ENCODE measurements around the gene GPRIN2.

GPRIN2 gene

DNA sequence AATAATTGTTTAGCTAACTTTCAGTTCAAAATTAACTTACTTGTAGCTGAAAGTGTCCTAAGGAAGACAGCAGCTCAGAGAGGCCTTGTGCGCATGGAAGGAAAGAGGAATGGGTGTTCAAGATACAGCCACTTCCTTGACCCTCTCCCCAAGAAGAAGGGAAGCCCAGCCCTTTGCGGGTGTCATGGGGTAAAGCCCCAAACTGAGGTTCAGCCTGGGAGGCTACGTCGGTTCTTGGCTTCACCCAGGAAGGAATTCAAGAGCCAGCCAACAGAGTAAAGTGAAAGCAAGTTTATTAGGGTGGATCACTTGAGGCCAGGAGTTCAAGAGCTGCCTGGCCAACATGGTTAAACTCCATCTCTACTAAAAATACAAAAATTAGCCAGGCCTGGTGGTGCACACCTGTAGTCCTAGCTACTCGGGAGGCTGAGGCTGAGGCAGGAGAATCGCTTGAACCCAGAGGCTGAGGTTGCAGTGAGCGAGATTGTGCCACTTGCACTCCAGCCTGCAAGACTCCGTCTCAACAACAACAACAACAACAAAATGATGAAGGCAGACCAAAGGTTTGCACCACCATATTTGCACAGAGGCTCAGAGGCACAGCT lies 15.9 kb downstream of the GPRIN2 start:
- no peak overlapping the region for H3K4me3 ChIP-seq (ENCODE audit: low read depth, low read length)
- no peak for DNase-seq (ENCODE audit: low read depth)
- TF ChIP-seq CTCF (IDR thresholded peaks at IDR 0.05; ENCODE audit: insufficient read depth, low read depth, low read length, missing control alignments), result no peak

DNA sequence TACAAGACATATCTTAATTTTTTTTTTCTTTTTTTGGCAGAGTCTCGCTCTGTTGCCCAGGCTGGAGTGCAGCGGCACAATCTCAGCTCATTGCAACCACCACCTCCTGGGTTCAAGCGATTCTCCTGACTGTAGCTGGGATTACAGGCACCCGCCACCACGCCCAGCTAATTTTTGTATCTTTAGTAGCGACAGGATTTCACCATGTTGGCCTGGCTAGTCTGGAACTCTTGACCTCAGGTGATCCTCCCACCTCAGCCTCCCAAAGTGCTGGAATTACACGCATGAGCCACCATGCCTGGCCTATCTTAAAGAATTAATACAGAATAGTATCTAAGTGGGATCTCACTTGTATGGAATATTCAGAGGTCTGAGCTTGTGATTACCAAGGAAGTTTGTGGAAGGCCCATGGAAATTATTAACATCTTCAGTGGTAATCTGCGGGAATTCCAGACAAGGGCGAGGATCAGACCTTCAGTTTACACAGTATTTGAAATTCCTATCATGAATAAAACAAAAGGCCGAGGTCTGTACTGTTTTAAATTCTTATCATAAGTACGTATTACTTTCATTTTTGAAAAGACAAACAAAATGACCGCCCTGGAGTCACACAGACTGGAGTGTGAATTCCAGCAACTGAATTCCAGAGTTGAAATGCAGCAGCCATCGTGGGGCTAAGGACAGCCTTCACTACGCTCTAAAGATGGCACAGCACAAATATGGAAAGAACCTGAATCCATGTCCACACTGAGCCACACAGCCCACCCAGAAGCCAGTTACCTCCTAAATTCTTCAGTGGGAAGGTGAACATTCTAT lies 16.7 kb downstream of the GPRIN2 start:
- no peak for TF ChIP-seq CTCF (IDR thresholded peaks at IDR 0.05; ENCODE audit: insufficient read depth, low read depth, low read length, missing control alignments)
- no peak overlapping the region for H3K4me3 ChIP-seq (ENCODE audit: low read depth, low read length)
- no peak for DNase-seq (ENCODE audit: low read depth)

DNA sequence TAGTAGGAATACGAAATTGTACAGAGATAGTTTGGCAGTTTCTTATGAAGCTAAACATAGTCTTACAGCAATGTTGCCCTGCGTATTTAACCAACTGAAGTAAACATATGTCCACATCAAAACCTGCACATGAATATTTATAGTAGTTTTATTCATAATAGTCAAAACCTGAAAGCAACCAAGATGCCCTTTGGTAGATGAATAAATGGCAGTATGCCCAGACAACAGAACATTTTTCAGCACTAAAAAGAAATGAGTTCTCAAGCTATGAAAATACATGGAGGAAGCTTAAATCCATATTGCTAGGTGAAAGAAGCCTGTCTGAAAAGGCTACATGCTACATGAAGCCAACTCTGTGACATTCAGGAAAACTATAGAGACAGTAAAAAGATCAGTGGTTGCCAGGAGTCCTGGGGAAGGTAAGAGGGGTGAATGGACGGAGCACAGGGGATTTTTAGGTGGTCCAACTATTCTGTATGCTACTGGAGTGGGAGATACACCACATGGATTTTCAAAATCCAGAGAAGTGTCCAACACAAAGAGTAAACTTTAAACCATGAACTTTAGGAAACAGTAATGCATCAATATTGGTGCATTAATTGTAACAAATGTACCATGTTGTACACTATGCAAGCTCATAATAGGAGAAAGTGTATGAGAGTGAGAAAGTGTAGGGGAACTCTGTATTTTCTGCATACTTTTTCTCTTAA lies 17.6 kb downstream of the GPRIN2 start:
- no peak overlapping the region for H3K4me3 ChIP-seq (ENCODE audit: low read depth, low read length)
- no peak for TF ChIP-seq CTCF (IDR thresholded peaks at IDR 0.05; ENCODE audit: insufficient read depth, low read depth, low read length, missing control alignments)
- no peak for DNase-seq (ENCODE audit: low read depth)

GRCh38 chr10:46538155-46538554 lies 18.3 kb downstream of the GPRIN2 start:
- no peak for DNase-seq (ENCODE audit: low read depth)
- no peak for TF ChIP-seq CTCF (IDR thresholded peaks at IDR 0.05; ENCODE audit: insufficient read depth, low read depth, low read length, missing control alignments)
- H3K4me3 ChIP-seq (ENCODE audit: low read depth, low read length), result no peak overlapping the region

- TF ChIP-seq CTCF (IDR thresholded peaks at IDR 0.05; ENCODE audit: insufficient read depth, low read depth, low read length, missing control alignments), result no peak
Measured at GRCh38 chr10:46537309-46537708, 19.1 kb downstream of the GPRIN2 start.

GRCh38 chr10:46536781-46537180 lies 19.7 kb downstream of the GPRIN2 start:
- no peak for TF ChIP-seq CTCF (IDR thresholded peaks at IDR 0.05; ENCODE audit: insufficient read depth, low read depth, low read length, missing control alignments)
- no peak overlapping the region for H3K4me3 ChIP-seq (ENCODE audit: low read depth, low read length)
- no peak for DNase-seq (ENCODE audit: low read depth)

More at GRCh38 chr10:46537309-46537708, 19.1 kb downstream of the GPRIN2 start:
- H3K4me3 ChIP-seq (ENCODE audit: low read depth, low read length), result no peak overlapping the region
- no peak for DNase-seq (ENCODE audit: low read depth)

Data from GM12865 (cell line).